Endothelial cell of umbilical vein (primary cell): ENCODE results near the gene TXNIP. TPM values are rescaled to one million over a fixed set of nuclear protein-coding genes. Genes with fewer than 3 reads are reported as not detected.

Experiments
- BruUV-seq: library from RNA; stranded (reverse); fragments of 400-500 nt; replicated peaks from 2 replicates; lab custom pipeline; 2021; lab: Mats Ljungman, UMichigan
- CTCF ChIA-PET: fragments of 300-600, 350-600 bp; sonication (Branson Sonifier 250); formaldehyde crosslinking; loops from one replicate; lab custom pipeline; 2021; ENCODE audit warnings: antibody characterized with exemption, inconsistent platforms; lab: Charles Lee
- POLR2A ChIA-PET: fragments of 300-600, 350-600 bp; sonication (Branson Sonifier 250); formaldehyde crosslinking; loops from one replicate; lab custom pipeline; 2021; ENCODE audit warnings: antibody characterized with exemption, inconsistent platforms; lab: Charles Lee
- DNase-seq: peaks from one replicate; pipeline ENCODE4 v3.0.0-alpha.2; 2011; ENCODE audit warnings: low read depth, low spot score
- FAIRE-seq: peaks from 2 replicates; lab custom pipeline; 2011; peaks lifted over from hg19 to GRCh38; lab: Jason Lieb, UNC
- H2AFZ ChIP-seq: 2 replicates; pipeline ENCODE4 v1.6.0; 2012; ENCODE audit warnings: low read depth, low read length, control low read depth, inconsistent platforms
- H3K27ac ChIP-seq: 2 replicates; pipeline ENCODE4 v1.5.1; 2011; ENCODE audit warnings: low read depth, mild to moderate bottlenecking, control low read depth, low read length, moderate library complexity; ENCODE audit not compliant: insufficient read depth
- H3K27me3 ChIP-seq, 2 experiments: 2 replicates each; pipeline versions ENCODE4 v1.6.0 to v1.6.1; 2011; ENCODE audit warnings: low read length in 2 of 2, mixed read lengths in 1 of 2; ENCODE audit not compliant: control insufficient read depth in 2 of 2, insufficient read depth in 2 of 2
- H3K36me3 ChIP-seq, 2 experiments: 2 replicates in 1 of 2; 3 replicates in 1 of 2; pipeline ENCODE4 v1.5.1; 2011; ENCODE audit warnings: low read length in 2 of 2, mild to moderate bottlenecking in 1 of 2, moderate library complexity in 1 of 2; ENCODE audit not compliant: control insufficient read depth in 2 of 2, insufficient read depth in 2 of 2; ENCODE audit errors: extremely low read depth in 1 of 2
- H3K4me1 ChIP-seq: 3 replicates; pipeline ENCODE4 v1.5.1; 2011; ENCODE audit warnings: mild to moderate bottlenecking, low read length; ENCODE audit not compliant: control insufficient read depth, insufficient read depth; ENCODE audit errors: extremely low read depth
- H3K4me2 ChIP-seq: 2 replicates; pipeline ENCODE4 v1.6.1; 2011; ENCODE audit warnings: low read length, control low read depth, mixed read lengths; ENCODE audit not compliant: insufficient read depth
- H3K4me3 ChIP-seq, 3 experiments: fragments of 200-600 bp in 1 of 3; sonication (generic), shearing (Covaris generic) in 1 of 3; replicated peaks in 1 of 3; 2 replicates each; pipeline ENCODE4 v1.5.1; 2011 to 2016; ENCODE audit warnings: control low read depth in 3 of 3, low read length in 3 of 3, mild to moderate bottlenecking in 2 of 3, inconsistent platforms in 1 of 3, low read depth in 1 of 3, moderate library complexity in 1 of 3; ENCODE audit not compliant: insufficient read depth in 1 of 3
- H3K79me2 ChIP-seq: 2 replicates; pipeline ENCODE4 v1.6.0; 2012; ENCODE audit warnings: low read length, inconsistent platforms; ENCODE audit not compliant: control insufficient read depth, insufficient read depth
- H3K9ac ChIP-seq: replicated peaks from 2 replicates; pipeline ENCODE3; 2011; ENCODE audit warnings: low read length, control low read depth; ENCODE audit not compliant: insufficient read depth; ENCODE audit errors: extremely low read depth
- H3K9me1 ChIP-seq: replicated peaks from 3 replicates; pipeline ENCODE4 v1.6.0; 2011; ENCODE audit warnings: mild to moderate bottlenecking, low read length; ENCODE audit not compliant: control insufficient read depth, insufficient read depth; ENCODE audit errors: extremely low read depth
- H3K9me3 ChIP-seq: replicated peaks from 2 replicates; pipeline ENCODE4 v1.5.1; 2012; ENCODE audit warnings: low read length, inconsistent platforms; ENCODE audit not compliant: control insufficient read depth, insufficient read depth
- H4K20me1 ChIP-seq: replicated peaks from 2 replicates; pipeline ENCODE3; 2011; ENCODE audit warnings: mild to moderate bottlenecking, low read length; ENCODE audit not compliant: control insufficient read depth, insufficient read depth; ENCODE audit errors: extremely low read depth
- EZH2 ChIP-seq: IDR thresholded peaks from 2 replicates; pipeline ENCODE4 v1.6.1; 2012; ENCODE audit warnings: borderline replicate concordance, low read depth, mild to moderate bottlenecking, moderate library complexity, low read length, inconsistent platforms; ENCODE audit not compliant: severe bottlenecking
- FOS ChIP-seq: IDR thresholded peaks from 2 replicates; pipeline ENCODE4 v1.6.1; 2011; ENCODE audit warnings: mild to moderate bottlenecking, low read length, moderate library complexity, borderline replicate concordance; ENCODE audit not compliant: insufficient read depth
- GATA2 ChIP-seq: IDR thresholded peaks from 2 replicates; pipeline ENCODE4 v1.7.0; 2011; ENCODE audit warnings: low read depth, mild to moderate bottlenecking, moderate library complexity, mixed read lengths, low read length; ENCODE audit not compliant: insufficient read length, insufficient read depth
- JUN ChIP-seq: IDR thresholded peaks from 2 replicates; pipeline ENCODE4 v1.6.1; 2011; ENCODE audit warnings: borderline replicate concordance, low read depth; ENCODE audit not compliant: insufficient read length, insufficient read depth
- MYC ChIP-seq: IDR thresholded peaks from one replicate; pipeline ENCODE4 v1.6.1; 2011; ENCODE audit warnings: mild to moderate bottlenecking, low read depth, low read length
- POLR2A ChIP-seq: IDR thresholded peaks from 2 replicates; pipeline ENCODE4 v1.6.1; 2012; ENCODE audit warnings: low read depth, mild to moderate bottlenecking, control low read depth, low read length
- dilution Hi-C: fragments of 300-500 bp; cut with MboI; formaldehyde crosslinking; loops from one replicate; pipeline ENCODE4 v1.15.0; 2019; ENCODE audit warnings: low sequenced_read_pairs; ENCODE audit not compliant: extremely low pct_ligation_motif_present
- intact Hi-C: fragments of 100-400 bp; cut with micrococcal nuclease; formaldehyde crosslinking; loops from one replicate; pipeline ENCODE4 v1.10.0; 2022
- polyA plus RNA-seq, 4 experiments: library from polyadenylated mRNA; depleted of rRNA in 3 of 4; stranded (reverse) in 3 of 4; unstranded in 1 of 4; fragments of >200 nt; gene quantifications; 2 replicates each; pipeline versions ENCODE4 v1.2.1 to v1.2.3, GENCODE V29; 2011 to 2012; ENCODE audit warnings: missing spikeins in 1 of 4
- total RNA-seq: library from RNA; stranded (reverse); gene quantifications from 2 replicates; pipeline ENCODE4 v1.2.3, GENCODE V29; 2021
- TF ChIP-seq, protein P1 (sequence below): IDR thresholded peaks from 2 replicates; pipeline ENCODE4 v1.6.1; 2011; ENCODE audit not compliant: insufficient read depth, insufficient read length

The TXNIP gene
- total and polyA plus RNA-seq, 2 donors (not counting 3 experiments of a cell fraction or from before 2014, with no cell fraction given): 9.1 to 21.8 TPM

DNA sequence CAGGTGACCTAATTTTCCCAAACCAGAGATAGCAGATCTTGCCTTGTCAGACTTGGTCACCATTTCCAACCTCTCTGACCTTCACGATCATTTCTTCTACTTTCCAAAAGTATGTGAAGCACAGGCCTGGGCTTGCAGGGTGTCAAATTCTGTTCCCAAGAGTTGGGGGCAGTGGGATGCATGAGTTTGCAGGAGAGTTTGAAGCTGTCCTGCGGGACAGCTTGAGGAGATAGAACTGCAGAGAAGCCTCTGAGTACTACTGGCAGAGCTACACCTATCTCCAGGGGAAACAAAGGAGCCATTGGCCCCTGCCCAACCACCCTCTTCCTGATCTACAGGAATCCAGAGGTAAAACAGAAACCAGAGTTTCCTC, 11.3 kb downstream of the TXNIP start:
- Histone ChIP-seq H4K20me1 (no peaks in the 10 kb centered on the region), H3K9me3 (no peaks in the 10 kb centered on the region), H3K4me1 (peaks cover 19% of the 10 kb centered on the region), H3K9ac (no peak overlapping the region), H3K27ac (no peak overlapping the region), H3K9me1 (no peaks in the 10 kb centered on the region), H3K27me3 (no peaks in the 10 kb centered on the region), H2AFZ (no peak overlapping the region), H3K4me2 (no peak overlapping the region), H3K36me3 (no peaks in the 10 kb centered on the region), H3K4me3 (no peak overlapping the region), H3K79me2 (no peaks in the 10 kb centered on the region)
- intact Hi-C loops: no loop called here
- FAIRE-seq (no peak), DNase-seq (no peak)
- no TSS peak for BruUV-seq
- ChIA-PET CTCF (interaction anchor here (1.1 to 20.0 kb wide), 2 partner anchors 8 to 21 kb away, joined by 4 to 496 read pairs; no protein-coding TSS in a partner anchor), POLR2A (no interaction called here)
- TF ChIP-seq MYC (no peak), JUN (no peak), GATA2 (no peak), FOS (no peak), EZH2 (no peak), POLR2A (no peak)
- TF ChIP-seq, protein P1, sequence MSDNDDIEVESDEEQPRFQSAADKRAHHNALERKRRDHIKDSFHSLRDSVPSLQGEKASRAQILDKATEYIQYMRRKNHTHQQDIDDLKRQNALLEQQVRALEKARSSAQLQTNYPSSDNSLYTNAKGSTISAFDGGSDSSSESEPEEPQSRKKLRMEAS: no peak
- dilution Hi-C loops: no loop called here
